ENCODE measurements around the gene PBX3.

The PBX3 gene

GRCh38 chr9:125959315-125959714 lies 212.1 kb downstream of the PBX3 start:
- no peak for DNase-seq

GRCh38 chr9:125959951-125960619 lies 212.9 kb downstream of the PBX3 start:
- no peak for DNase-seq

- DNase-seq, result no peak
These were observed 213.5 kb downstream of the PBX3 start for GRCh38 chr9:125960626-125961025.

GRCh38 chr9:125961072-125961471 lies 213.9 kb downstream of the PBX3 start:
- no peak for DNase-seq

GRCh38 chr9:125963932-125964331 lies 216.8 kb downstream of the PBX3 start:
- DNase-seq, result no peak

GRCh38 chr9:125964702-125965225 lies 217.6 kb downstream of the PBX3 start:
- DNase-seq, result no peak

GRCh38 chr9:125965477-125965876 lies 218.3 kb downstream of the PBX3 start:
- no peak for DNase-seq

- no peak for DNase-seq
These were observed 219.3 kb downstream of the PBX3 start for GRCh38 chr9:125966466-125966865.

GRCh38 chr9:125966959-125967711 lies 220.0 kb downstream of the PBX3 start:
- DNase-seq, result no peak

- DNase-seq, result no peak
These were observed 221.7 kb downstream of the PBX3 start for GRCh38 chr9:125968714-125969374.

- DNase-seq, result no peak
These were observed 222.3 kb downstream of the PBX3 start for GRCh38 chr9:125969462-125969861.

GRCh38 chr9:125969868-125970267 lies 222.7 kb downstream of the PBX3 start:
- DNase-seq, result no peak

GRCh38 chr9:125970340-125970739 lies 223.2 kb downstream of the PBX3 start:
- no peak for DNase-seq

GRCh38 chr9:125971050-125971449 lies 223.9 kb downstream of the PBX3 start:
- DNase-seq, result no peak

GRCh38 chr9:125972012-125972729 lies 225.0 kb downstream of the PBX3 start:
- no peak for DNase-seq

GRCh38 chr9:125973547-125973946 lies 226.4 kb downstream of the PBX3 start:
- no peak for DNase-seq

GRCh38 chr9:125974705-125975104 lies 227.5 kb downstream of the PBX3 start:
- DNase-seq, result no peak

GRCh38 chr9:125977223-125977622 lies 230.1 kb downstream of the PBX3 start:
- no peak for DNase-seq

- no peak for DNase-seq
These were observed 232.2 kb downstream of the PBX3 start for GRCh38 chr9:125979383-125979782.

GRCh38 chr9:125982798-125983406 lies 235.7 kb downstream of the PBX3 start:
- DNase-seq, result no peak

GRCh38 chr9:125983681-125984080 lies 236.5 kb downstream of the PBX3 start:
- DNase-seq, result no peak

GRCh38 chr9:125984461-125984860 lies 237.3 kb downstream of the PBX3 start:
- no peak for DNase-seq

Data from hematopoietic multipotent progenitor cell treated with erythropoietin and hydrocortisone succinate and interleukin-3 and kit ligand, for 6 days (in vitro differentiated cells).